Measurements from ENCODE around the gene ROR2.

The ROR2 gene

DNA sequence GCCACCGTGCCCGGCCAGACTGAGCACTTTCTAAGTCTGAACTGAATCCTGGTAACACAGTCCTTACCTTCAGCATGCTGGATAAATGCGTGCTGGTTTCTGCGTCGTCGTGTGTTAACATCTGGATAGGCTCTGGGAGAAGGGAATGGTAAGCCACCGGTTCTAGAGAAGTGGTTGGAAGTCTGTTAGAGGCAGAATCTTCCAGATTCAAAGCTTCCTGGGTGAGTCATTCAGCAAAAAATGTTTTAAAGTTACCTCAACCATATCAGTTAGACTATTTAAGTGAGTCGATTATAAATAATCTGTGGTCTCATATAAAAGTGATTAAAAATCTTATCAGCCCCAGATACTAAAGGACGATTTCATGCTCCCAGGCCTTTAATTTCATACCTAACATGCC, 269.9 kb downstream of the ROR2 start:
- Histone ChIP-seq H3K27me3 (ENCODE audit: control insufficient read depth, insufficient read depth, low read length) (no peaks in the 10 kb centered on the region), H3K36me3 (ENCODE audit: control insufficient read depth, insufficient read depth, low read length) (no peaks in the 10 kb centered on the region), H3K27ac (ENCODE audit: low read depth, low read length) (no peak overlapping the region), H3K4me1 (ENCODE audit: control insufficient read depth, insufficient read depth, low read length) (no peaks in the 10 kb centered on the region), H3K9ac (ENCODE audit: low read length) (no peak overlapping the region), H3K4me3 (ENCODE audit: low read length) (no peak overlapping the region)

DNA sequence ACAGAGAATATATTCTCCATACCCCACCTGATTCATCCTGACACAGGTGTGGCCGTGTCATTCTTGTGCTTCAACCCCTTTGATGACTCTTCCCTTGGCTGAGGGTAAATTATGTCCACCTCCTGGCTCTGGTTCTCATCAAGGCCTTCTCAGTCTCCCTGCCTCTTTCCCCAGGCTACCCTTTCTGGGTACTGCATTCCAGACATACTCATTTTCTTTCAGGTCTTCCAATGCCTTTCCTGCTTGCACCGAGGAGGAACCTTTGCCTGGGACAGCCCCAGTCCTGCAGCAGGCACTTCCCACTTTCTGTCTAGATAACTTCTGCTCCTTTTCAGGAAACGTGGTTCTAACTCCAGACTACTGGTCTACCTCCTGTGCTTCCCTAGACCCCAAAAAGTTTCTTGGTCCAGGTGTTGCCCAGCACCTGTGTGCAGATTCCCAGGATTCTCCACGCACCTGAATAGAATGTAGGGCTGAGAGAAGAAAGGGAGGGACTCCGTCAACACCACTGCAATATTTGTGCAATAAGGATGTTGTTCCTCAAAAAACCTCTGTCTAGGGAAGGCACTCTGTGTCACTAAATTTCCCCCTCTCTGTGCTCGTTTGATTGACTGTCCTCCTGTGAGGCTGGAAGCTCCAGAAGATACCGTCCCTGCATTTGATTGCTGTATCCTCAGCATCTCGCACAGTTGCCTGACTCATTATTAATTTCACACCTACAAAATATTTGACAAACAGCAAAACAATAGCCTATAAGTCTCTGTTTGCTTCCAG, 271.0 kb downstream of the ROR2 start:
- H3K27me3 ChIP-seq (ENCODE audit: control insufficient read depth, insufficient read depth, low read length), result no peaks in the 10 kb centered on the region
- no peak overlapping the region for H3K9ac ChIP-seq (ENCODE audit: low read length)
- no peak overlapping the region for H3K27ac ChIP-seq (ENCODE audit: low read depth, low read length)
- H3K4me3 ChIP-seq (ENCODE audit: low read length), result no peak overlapping the region
- no peaks in the 10 kb centered on the region for H3K4me1 ChIP-seq (ENCODE audit: control insufficient read depth, insufficient read depth, low read length)
- no peaks in the 10 kb centered on the region for H3K36me3 ChIP-seq (ENCODE audit: control insufficient read depth, insufficient read depth, low read length)

DNA sequence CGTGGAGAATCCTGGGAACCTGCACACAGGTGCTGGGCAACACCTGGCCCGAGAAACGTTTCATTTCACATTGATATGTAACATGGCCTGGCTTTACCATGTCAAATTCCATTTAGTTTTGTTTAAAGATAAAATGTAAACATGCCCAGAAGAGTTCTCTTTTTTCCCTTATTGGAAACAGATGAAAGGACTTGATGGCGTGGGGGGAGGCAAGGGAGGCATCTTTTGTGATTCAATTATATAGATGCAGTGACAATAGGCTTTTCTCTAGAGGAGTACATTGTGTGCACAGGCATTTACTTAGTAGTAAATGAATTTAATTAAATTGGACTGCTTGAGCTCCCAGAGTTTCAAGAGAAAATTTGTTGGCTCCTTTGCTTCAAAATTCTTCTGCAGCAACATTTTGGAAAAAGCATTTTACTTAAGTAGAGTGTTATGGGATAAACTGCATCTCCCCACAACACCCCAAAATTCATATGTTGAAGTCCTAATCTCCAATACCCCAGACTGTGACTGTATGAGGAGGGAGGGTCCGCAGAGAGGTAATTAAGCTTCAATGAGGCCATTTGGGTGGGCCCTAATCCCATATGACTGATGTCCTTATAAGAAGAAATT, 272.1 kb downstream of the ROR2 start:
- H3K9ac ChIP-seq (ENCODE audit: low read length), result no peak overlapping the region
- H3K27me3 ChIP-seq (ENCODE audit: control insufficient read depth, insufficient read depth, low read length), result no peaks in the 10 kb centered on the region
- no peak overlapping the region for H3K27ac ChIP-seq (ENCODE audit: low read depth, low read length)
- H3K4me1 ChIP-seq (ENCODE audit: control insufficient read depth, insufficient read depth, low read length), result no peaks in the 10 kb centered on the region
- H3K36me3 ChIP-seq (ENCODE audit: control insufficient read depth, insufficient read depth, low read length), result no peaks in the 10 kb centered on the region
- H3K4me3 ChIP-seq (ENCODE audit: low read length), result no peak overlapping the region

DNA sequence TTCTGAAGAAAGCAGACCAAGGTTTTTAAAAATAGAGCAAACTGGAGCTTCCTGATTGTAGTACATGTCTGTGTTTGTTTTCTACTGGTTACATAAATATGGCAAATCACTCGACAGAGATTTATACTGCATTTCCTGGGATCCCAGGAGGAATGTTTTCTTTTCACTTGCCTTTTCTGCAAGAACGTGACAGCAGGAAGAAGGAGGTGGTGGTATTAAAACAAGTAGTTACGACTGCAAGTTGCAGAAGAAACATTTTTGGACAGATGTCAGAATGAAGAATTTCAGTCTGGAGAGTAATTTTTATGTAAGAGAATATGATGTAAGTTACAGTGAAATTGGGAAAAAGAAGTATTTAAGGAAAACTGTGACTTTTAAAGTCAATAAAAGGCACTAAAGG, 272.7 kb downstream of the ROR2 start:
- no peak overlapping the region for H3K27ac ChIP-seq (ENCODE audit: low read depth, low read length)
- H3K9ac ChIP-seq (ENCODE audit: low read length), result no peak overlapping the region
- no peaks in the 10 kb centered on the region for H3K36me3 ChIP-seq (ENCODE audit: control insufficient read depth, insufficient read depth, low read length)
- no peaks in the 10 kb centered on the region for H3K27me3 ChIP-seq (ENCODE audit: control insufficient read depth, insufficient read depth, low read length)
- H3K4me3 ChIP-seq (ENCODE audit: low read length), result no peak overlapping the region
- no peaks in the 10 kb centered on the region for H3K4me1 ChIP-seq (ENCODE audit: control insufficient read depth, insufficient read depth, low read length)

DNA sequence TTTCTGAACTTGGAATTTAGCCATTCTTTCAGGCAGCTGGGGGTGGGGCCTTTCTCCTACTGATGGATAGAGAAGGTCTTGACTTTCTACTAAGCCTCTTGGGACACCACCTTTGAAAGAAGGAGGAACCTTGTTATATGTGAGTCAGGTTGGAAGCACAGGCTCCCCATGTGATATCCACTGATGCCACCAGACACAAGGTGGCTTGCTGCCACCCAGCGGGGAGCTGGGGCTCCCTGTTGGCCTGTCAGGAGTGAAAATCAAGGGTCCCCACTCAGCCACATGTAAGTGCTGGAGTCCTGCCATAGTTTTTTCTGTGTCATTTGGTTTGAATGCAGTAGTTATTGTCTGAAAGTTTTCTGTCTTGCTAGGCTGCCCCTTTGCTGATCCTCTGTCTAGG, 274.0 kb downstream of the ROR2 start:
- no peaks in the 10 kb centered on the region for H3K27me3 ChIP-seq (ENCODE audit: control insufficient read depth, insufficient read depth, low read length)
- H3K9ac ChIP-seq (ENCODE audit: low read length), result no peak overlapping the region
- no peaks in the 10 kb centered on the region for H3K4me1 ChIP-seq (ENCODE audit: control insufficient read depth, insufficient read depth, low read length)
- no peak overlapping the region for H3K27ac ChIP-seq (ENCODE audit: low read depth, low read length)
- no peaks in the 10 kb centered on the region for H3K36me3 ChIP-seq (ENCODE audit: control insufficient read depth, insufficient read depth, low read length)
- H3K4me3 ChIP-seq (ENCODE audit: low read length), result no peak overlapping the region

DNA sequence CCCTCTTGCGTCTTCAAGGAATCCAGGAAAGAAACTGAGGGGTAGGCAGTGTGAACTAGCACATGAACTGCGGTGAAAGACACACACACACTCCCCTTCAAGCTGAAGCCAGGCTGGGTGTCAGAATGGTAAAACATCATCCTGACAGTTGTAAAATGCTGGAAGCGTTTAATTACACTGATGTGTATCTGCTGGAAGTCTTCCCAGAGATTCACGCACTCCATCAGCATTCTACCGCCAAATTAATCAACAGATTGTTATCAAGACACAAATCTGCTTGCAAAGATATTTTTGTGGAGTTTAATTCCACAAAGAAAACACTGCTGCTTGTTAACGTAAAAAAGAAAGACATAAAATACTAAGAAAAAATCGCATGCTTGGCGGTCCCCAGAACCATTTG, 285.4 kb downstream of the ROR2 start:
- Histone ChIP-seq H3K36me3 (ENCODE audit: control insufficient read depth, insufficient read depth, low read length) (no peaks in the 10 kb centered on the region), H3K27me3 (ENCODE audit: control insufficient read depth, insufficient read depth, low read length) (no peaks in the 10 kb centered on the region), H3K27ac (ENCODE audit: low read depth, low read length) (no peak overlapping the region), H3K4me3 (ENCODE audit: low read length) (no peak overlapping the region), H3K4me1 (ENCODE audit: control insufficient read depth, insufficient read depth, low read length) (peaks cover 2% of the 10 kb centered on the region), H3K9ac (ENCODE audit: low read length) (no peak overlapping the region)

DNA sequence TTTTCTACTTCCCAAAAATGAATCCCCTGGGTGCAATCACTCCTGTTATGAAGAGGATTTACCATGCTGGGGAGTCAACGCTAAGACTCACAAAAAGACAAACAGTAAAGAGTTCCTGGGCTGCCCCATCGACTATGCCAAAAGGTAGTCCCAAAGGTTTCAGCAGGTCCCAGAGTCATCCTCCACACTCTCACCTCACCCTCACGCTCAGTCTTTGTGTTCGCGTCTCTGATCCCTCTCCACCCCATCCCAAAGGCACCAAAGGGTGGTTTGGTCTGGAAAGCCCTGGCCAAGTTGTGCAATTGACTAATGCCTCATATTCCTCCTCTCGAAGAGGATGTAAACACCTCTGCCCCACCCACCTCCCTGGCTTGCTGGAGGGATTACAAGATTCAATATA, 286.2 kb downstream of the ROR2 start:
- no peak overlapping the region for H3K9ac ChIP-seq (ENCODE audit: low read length)
- H3K27me3 ChIP-seq (ENCODE audit: control insufficient read depth, insufficient read depth, low read length), result no peaks in the 10 kb centered on the region

DNA sequence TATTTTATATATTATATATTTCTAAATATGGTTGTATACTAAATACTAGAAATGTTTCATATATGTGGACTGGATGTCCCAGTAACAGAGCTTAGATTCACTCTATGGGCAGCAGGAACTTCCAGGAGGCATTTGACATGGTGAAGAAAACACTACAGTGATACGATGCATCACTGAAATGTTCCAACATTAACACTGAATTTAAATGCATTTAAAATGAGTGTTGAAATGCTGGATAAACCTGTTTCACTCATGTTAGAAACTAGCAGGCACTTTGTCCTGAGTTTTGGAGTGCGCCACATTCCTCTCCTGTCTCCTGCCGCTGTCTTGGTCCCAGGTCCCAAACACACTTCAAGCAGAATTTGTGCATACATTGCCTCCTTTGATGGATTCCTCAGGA, 288.6 kb downstream of the ROR2 start:
- Histone ChIP-seq H3K4me1 (ENCODE audit: control insufficient read depth, insufficient read depth, low read length) (peaks cover 2% of the 10 kb centered on the region), H3K27me3 (ENCODE audit: control insufficient read depth, insufficient read depth, low read length) (no peaks in the 10 kb centered on the region), H3K9ac (ENCODE audit: low read length) (no peak overlapping the region), H3K36me3 (ENCODE audit: control insufficient read depth, insufficient read depth, low read length) (no peaks in the 10 kb centered on the region), H3K27ac (ENCODE audit: low read depth, low read length) (no peak overlapping the region), H3K4me3 (ENCODE audit: low read length) (no peak overlapping the region)

More for the DNA sequence above, 286.2 kb downstream of the ROR2 start:
- no peaks in the 10 kb centered on the region for H3K36me3 ChIP-seq (ENCODE audit: control insufficient read depth, insufficient read depth, low read length)
- H3K27ac ChIP-seq (ENCODE audit: low read depth, low read length), result no peak overlapping the region
- peaks cover 2% of the 10 kb centered on the region for H3K4me1 ChIP-seq (ENCODE audit: control insufficient read depth, insufficient read depth, low read length)
- H3K4me3 ChIP-seq (ENCODE audit: low read length), result no peak overlapping the region

DNA sequence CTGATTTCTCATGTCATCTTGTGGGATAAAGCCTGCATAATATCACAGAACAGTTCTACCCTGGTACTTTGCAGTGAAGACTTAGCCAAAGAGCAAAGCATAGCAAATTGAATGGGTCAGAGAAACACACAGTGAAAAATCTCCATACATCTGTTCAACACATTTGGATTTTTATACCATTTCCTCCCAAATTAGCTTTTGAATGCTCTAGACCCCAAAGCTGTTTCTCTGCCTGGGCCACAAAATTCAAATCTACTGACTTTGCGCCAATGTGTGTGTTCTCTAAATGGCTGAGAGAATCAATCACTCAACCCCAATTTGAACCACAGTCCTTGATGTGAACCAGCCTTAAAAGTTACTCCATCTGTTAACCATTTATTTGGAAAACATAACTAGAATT, 289.5 kb downstream of the ROR2 start:
- H3K9ac ChIP-seq (ENCODE audit: low read length), result no peak overlapping the region
- H3K27me3 ChIP-seq (ENCODE audit: control insufficient read depth, insufficient read depth, low read length), result no peaks in the 10 kb centered on the region
- H3K36me3 ChIP-seq (ENCODE audit: control insufficient read depth, insufficient read depth, low read length), result no peaks in the 10 kb centered on the region
- no peak overlapping the region for H3K4me3 ChIP-seq (ENCODE audit: low read length)
- H3K4me1 ChIP-seq (ENCODE audit: control insufficient read depth, insufficient read depth, low read length), result peaks cover 2% of the 10 kb centered on the region
- H3K27ac ChIP-seq (ENCODE audit: low read depth, low read length), result no peak overlapping the region

DNA sequence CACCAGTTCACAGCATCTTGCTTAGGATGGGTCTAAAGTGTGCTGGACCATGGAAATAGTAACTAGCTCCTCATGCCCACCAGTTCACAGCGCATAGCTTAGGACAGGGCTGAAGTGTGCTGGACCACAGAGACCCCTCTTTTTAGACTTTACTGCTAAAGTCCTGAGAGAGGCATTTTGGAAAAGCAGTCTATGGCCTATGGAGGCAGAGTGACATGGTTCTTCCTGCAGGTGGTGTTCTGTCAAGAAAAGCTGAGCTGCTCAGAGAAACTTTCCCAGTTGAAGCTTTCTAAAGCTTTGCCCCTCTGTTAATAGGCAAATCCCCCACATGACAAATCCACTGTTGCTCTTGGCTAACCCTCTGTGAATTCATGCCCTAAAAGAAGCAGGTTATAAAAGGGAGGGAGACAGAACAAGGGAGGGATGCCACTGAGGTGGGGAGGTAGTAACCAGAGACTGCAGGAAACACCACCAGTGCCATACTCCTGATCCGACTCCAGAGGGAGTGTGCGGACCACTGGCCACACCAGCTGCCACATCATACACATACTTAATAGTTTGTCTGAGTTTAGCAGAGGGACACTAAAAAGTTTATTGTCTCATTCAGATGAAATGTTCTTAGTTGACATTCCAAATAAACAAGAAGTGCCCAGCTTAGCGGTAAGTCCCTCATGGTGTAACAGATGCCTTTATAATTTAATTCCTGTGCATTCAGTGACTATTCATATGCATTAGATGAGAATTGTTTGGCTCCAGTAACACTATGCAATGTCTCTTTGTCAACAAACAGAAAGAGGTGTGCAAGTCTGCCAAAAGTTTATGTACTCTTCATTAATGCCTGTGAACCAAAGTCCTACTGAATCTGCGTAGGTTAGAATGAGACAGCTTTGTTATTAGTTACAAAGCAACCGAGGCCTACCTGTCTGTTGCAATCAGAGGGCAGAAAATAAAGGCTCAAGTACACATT, 290.2 kb downstream of the ROR2 start:
- Histone ChIP-seq H3K4me1 (ENCODE audit: control insufficient read depth, insufficient read depth, low read length) (peaks cover 2% of the 10 kb centered on the region), H3K27ac (ENCODE audit: low read depth, low read length) (no peak overlapping the region), H3K9ac (ENCODE audit: low read length) (no peak overlapping the region), H3K36me3 (ENCODE audit: control insufficient read depth, insufficient read depth, low read length) (no peaks in the 10 kb centered on the region), H3K4me3 (ENCODE audit: low read length) (no peak overlapping the region), H3K27me3 (ENCODE audit: control insufficient read depth, insufficient read depth, low read length) (no peaks in the 10 kb centered on the region)

DNA sequence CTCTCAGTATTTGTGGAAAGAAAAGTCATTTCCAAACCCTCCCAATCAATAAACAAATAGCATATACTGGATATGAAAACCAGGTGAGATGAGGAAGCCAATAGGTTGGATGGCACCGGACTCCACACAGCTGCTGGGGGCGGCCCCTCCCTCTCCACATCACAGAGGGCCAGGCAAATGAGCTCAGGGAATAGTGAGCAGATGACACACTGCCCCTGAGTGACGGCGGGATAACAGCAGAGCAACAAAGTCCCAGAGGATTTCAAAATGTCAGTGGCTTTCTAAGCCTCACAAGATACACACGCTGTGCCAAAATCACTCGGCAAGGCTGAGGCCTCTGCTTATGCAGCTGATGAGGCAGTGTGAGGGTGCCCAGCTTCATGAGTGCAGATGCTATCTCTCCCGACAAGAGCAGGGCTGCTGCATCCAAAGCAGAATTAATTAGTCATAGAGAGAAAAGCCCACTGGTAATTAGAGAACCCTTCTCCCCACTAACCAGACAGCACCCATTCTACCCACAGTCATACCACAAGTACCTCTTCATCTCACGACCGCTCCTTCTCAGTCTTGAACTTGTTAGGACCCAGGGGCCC, 291.4 kb downstream of the ROR2 start:
- Histone ChIP-seq H3K4me1 (ENCODE audit: control insufficient read depth, insufficient read depth, low read length) (peaks cover 2% of the 10 kb centered on the region), H3K27ac (ENCODE audit: low read depth, low read length) (no peak overlapping the region), H3K27me3 (ENCODE audit: control insufficient read depth, insufficient read depth, low read length) (no peaks in the 10 kb centered on the region), H3K4me3 (ENCODE audit: low read length) (no peak overlapping the region), H3K36me3 (ENCODE audit: control insufficient read depth, insufficient read depth, low read length) (no peaks in the 10 kb centered on the region), H3K9ac (ENCODE audit: low read length) (no peak overlapping the region)

DNA sequence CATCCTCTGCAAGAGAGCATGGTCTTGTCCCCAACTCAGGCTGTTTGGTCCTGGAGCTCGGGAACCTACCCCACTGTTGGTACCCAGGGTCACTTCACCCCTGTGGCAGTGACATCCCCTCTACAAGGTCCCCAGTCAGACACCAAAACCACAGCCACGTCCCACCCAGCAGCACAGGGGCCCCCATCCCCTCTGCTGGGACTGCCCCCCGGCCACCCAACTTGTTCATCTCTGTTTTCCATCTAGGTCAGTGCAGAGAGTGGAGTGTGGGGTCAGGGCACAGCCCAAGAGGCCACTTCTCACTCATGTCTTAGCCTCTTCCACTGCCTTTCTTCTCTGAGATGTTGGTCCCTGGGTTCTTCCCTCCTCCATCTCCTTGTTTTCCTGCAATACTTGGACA, 292.5 kb downstream of the ROR2 start:
- Histone ChIP-seq H3K27ac (ENCODE audit: low read depth, low read length) (no peak overlapping the region), H3K27me3 (ENCODE audit: control insufficient read depth, insufficient read depth, low read length) (no peaks in the 10 kb centered on the region), H3K9ac (ENCODE audit: low read length) (no peak overlapping the region), H3K4me3 (ENCODE audit: low read length) (no peak overlapping the region), H3K36me3 (ENCODE audit: control insufficient read depth, insufficient read depth, low read length) (no peaks in the 10 kb centered on the region), H3K4me1 (ENCODE audit: control insufficient read depth, insufficient read depth, low read length) (peaks cover 2% of the 10 kb centered on the region)
